IPS-20b (cell line): Measurements from ENCODE around the gene KRTAP9-3.
"Not testable (repeated sequence)": the region's sequence is repeated elsewhere in the genome, so short reads cannot be mapped to it uniquely, and the experiment has no call there.

ENCODE experiments used
- H3K27ac ChIP-seq: one replicate; pipeline ENCODE4 v1.5.1; 2013; ENCODE audit warnings: low read length
- H3K27me3 ChIP-seq: 2 replicates; pipeline ENCODE4 v1.6.1; 2013; ENCODE audit warnings: mild to moderate bottlenecking, low read length, inconsistent platforms; ENCODE audit not compliant: insufficient read depth
- H3K36me3 ChIP-seq: 2 replicates; pipeline ENCODE4 v1.6.1; 2013; ENCODE audit warnings: low read depth, mild to moderate bottlenecking, inconsistent platforms, low read length, moderate library complexity; ENCODE audit not compliant: insufficient read depth
- H3K4me1 ChIP-seq: 2 replicates; pipeline ENCODE4 v1.6.1; 2013; ENCODE audit warnings: mild to moderate bottlenecking, control low read depth, inconsistent platforms, low read length, moderate library complexity; ENCODE audit not compliant: insufficient read depth
- H3K4me3 ChIP-seq: 2 replicates; pipeline ENCODE4 v1.5.1; 2013; ENCODE audit warnings: mild to moderate bottlenecking, low read length, inconsistent platforms
- H3K9ac ChIP-seq: 2 replicates; pipeline ENCODE4 v1.6.1; 2013; ENCODE audit warnings: low read depth, mild to moderate bottlenecking, inconsistent platforms, low read length, moderate library complexity
- H3K9me3 ChIP-seq: 2 replicates; pipeline ENCODE4 v1.6.1; 2013; ENCODE audit warnings: mild to moderate bottlenecking, low read depth, low read length, inconsistent platforms; ENCODE audit not compliant: insufficient read depth

Gene KRTAP9-3

DNA sequence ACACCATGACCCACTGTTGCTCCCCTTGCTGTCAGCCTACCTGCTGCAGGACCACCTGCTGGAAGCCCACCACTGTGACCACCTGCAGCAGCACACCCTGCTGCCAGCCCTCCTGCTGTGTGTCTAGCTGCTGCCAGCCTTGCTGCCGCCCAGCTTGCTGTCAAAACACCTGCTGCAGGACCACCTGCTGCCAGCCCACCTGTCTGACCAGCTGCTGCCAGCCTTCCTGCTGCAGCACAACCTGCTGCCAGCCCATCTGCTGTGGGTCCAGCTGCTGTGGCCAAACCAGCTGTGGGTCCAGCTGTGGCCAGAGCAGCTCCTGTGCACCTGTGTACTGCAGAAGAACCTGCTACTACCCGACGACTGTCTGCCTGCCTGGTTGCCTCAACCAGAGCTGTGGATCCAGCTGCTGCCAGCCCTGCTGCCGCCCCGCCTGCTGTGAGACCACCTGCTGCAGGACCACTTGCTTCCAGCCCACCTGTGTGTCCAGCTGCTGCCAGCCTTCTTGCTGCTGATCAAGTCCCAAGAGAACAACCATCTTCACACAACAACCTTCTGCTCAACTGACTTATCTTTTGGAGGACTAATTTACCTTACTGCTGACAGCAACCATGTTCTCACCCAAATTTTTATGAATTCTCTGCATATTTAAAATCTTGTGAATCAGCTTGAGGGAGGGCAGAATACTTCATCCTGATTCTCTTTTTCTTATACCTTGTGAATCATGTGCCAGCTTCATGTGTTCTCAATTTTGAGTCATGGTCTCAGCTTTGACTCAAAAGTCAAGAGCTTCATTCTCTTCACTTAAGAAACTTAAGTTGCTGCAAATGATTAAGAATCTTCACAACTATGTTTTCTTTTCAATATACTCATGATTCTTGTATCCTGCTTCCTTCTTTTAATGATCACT is 23.4 kb downstream of the KRTAP9-3 start, which contains the start of gene KRTAP9-9:
Gene KRTAP9-9, plus strand, starts transcription at position 4 of the 910 bp plus-strand sequence.
- H3K9ac ChIP-seq, H3K27ac ChIP-seq, H3K27me3 ChIP-seq, H3K4me3 ChIP-seq, H3K36me3 ChIP-seq, H3K4me1 ChIP-seq, H3K9me3 ChIP-seq: not testable (repeated sequence)

DNA sequence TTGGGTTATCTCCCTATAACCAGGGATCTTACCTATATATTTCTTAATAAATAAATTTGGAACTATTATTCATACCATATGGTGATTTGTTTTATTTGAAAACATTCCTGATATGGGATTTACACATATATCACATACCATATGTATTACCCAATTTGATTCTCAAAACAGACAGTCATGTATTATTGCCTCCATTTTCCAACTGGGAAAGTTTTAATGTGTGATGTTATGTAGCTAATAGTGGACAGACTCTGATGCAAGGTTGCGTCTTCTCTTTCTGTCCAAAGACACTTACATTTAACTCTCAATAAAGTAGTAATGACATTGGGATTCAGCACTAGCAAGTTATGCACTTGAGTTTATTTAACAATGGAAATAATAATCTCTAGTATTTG is 24.0 kb downstream of the KRTAP9-3 start:
- Histone ChIP-seq H3K27ac (no peak overlapping the region), H3K4me3 (no peak overlapping the region), H3K4me1 (no peaks in the 10 kb centered on the region), H3K27me3 (peaks cover 3% of the 10 kb centered on the region; the same call in 1 of the 2 replicates), H3K36me3 (no peaks in the 10 kb centered on the region), H3K9ac (no peak overlapping the region), H3K9me3 (no peaks in the 10 kb centered on the region)

DNA sequence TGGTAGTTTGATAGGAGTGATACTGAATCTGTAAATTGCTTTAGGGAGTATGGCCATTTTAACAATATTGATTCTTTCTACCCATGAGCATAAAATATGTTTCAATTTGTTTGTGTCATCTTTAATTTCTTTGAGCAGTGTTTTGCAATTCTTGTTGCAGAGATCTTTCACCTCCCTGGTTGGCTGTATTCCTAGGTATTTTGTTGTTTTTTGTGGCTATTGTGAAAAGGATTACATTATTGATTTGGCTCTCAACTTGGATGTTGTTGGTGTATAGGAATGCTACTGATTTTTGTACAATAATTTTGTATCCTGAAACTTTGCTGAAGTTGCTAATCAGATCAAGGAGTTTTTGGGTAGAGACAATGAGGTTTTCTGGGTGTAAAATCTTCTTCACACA is 26.2 kb downstream of the KRTAP9-3 start:
- peaks cover 3% of the 10 kb centered on the region; the same call in 1 of the 2 replicates for H3K27me3 ChIP-seq

DNA sequence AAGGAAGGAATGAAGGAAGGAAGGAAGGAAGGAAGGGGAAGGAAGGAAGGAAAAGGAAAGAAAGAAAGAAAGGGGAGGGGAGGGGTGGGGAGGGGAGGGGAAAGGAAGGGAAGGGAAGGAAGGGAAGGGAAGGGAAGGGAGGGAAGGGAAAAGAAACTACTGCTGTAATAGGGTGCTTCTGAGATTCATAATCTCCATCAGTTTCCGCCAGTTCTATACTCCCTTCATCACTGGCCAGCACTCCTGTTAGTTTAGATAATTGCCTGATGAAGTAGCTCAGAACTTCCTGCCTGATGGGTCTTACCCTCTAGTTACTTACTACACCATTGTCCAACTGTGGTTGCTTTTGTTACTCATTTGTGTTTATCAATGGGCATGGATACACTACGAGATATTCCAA is 31.0 kb downstream of the KRTAP9-3 start:
- H3K27me3 ChIP-seq, result no peaks in the 10 kb centered on the region; the same call in 1 of the 2 replicates
- H3K27ac ChIP-seq, result no peak overlapping the region
- no peaks in the 10 kb centered on the region for H3K9me3 ChIP-seq
- no peak overlapping the region for H3K9ac ChIP-seq
- no peaks in the 10 kb centered on the region for H3K4me1 ChIP-seq
- H3K4me3 ChIP-seq, result no peak overlapping the region
- H3K36me3 ChIP-seq, result no peaks in the 10 kb centered on the region

More for the DNA sequence above, 26.2 kb downstream of the KRTAP9-3 start:
- Histone ChIP-seq H3K27ac (no peak overlapping the region), H3K4me1 (no peaks in the 10 kb centered on the region), H3K9ac (no peak overlapping the region), H3K9me3 (no peaks in the 10 kb centered on the region), H3K4me3 (no peak overlapping the region), H3K36me3 (no peaks in the 10 kb centered on the region)

DNA sequence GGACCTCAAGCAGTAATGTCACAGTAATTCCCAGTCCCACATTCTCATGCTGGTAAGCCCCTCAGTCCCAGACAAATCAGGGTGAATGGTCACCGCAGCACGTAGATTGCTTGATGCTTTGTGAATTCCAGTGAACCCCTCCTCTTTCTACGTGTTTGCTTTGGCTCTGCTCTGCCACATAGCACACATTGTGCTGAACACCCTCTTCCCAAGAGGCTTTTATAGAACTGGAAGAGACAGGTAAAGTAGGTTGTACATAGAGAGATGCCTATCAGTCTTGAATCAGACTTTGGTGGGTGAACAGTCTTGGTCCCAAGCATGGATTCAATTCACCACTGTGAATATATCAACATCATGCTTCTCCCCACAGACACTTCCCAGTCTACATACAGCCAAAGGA is 32.4 kb downstream of the KRTAP9-3 start:
- Histone ChIP-seq H3K27ac (no peak overlapping the region), H3K4me3 (no peak overlapping the region), H3K27me3 (no peaks in the 10 kb centered on the region; the same call in 1 of the 2 replicates), H3K36me3 (no peaks in the 10 kb centered on the region), H3K9me3 (no peaks in the 10 kb centered on the region), H3K9ac (no peak overlapping the region), H3K4me1 (no peaks in the 10 kb centered on the region)

DNA sequence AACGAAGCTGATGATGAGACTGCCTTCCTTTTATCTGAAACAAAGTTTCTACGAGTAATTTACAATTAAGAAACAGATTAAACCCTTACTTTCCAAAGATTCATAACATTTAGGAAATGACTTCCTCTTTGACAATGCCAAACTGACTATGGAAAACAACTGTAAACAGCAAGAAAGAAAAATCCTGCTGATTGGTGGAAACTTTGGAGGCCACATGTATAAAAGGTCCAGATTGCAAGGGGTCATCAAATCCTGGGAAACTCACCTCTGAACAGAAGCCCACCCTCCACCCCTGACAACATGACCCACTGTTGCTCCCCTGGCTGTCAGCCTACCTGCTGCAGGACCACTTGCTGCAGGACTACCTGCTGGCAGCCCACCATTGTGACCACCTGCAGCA is 32.8 kb downstream of the KRTAP9-3 start, which contains the start of gene KRTAP9-6:
Gene KRTAP9-6, plus strand, starts transcription at position 301 of the 400 bp plus-strand sequence. Its CDS starts 0 bp downstream, at position 301.
- Histone ChIP-seq H3K27me3 (no peaks in the 10 kb centered on the region; the same call in 1 of the 2 replicates), H3K36me3 (no peaks in the 10 kb centered on the region), H3K4me1 (no peaks in the 10 kb centered on the region), H3K27ac (no peak within 1 kb of the TSS), H3K9ac (no peak within 1 kb of the TSS), H3K4me3 (no peak within 1 kb of the TSS), H3K9me3 (no peaks in the 10 kb centered on the region)

DNA sequence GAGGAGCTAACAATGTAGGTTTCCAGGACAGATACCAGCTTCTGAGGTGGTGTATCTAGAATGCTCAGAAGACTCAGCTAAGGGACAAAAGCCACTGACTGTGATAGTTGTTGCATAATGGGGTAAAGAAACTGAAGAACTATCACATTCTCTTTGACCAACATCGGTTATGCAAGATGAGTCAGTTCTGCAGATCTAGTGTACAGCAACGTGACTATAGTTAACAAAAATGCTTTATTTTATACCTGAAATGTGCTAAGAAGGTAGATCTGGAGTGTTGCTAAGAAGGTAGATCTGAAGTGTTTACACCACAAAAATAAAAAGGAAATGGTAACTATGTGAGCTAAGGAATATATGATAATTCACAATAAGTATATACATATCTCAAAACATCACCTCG is 35.5 kb downstream of the KRTAP9-3 start:
- no peak overlapping the region for H3K27ac ChIP-seq
- no peaks in the 10 kb centered on the region for H3K36me3 ChIP-seq
- no peaks in the 10 kb centered on the region for H3K4me1 ChIP-seq
- no peak overlapping the region for H3K9ac ChIP-seq
- no peaks in the 10 kb centered on the region; the same call in 1 of the 2 replicates for H3K27me3 ChIP-seq
- no peaks in the 10 kb centered on the region for H3K9me3 ChIP-seq
- H3K4me3 ChIP-seq, result no peak overlapping the region

DNA sequence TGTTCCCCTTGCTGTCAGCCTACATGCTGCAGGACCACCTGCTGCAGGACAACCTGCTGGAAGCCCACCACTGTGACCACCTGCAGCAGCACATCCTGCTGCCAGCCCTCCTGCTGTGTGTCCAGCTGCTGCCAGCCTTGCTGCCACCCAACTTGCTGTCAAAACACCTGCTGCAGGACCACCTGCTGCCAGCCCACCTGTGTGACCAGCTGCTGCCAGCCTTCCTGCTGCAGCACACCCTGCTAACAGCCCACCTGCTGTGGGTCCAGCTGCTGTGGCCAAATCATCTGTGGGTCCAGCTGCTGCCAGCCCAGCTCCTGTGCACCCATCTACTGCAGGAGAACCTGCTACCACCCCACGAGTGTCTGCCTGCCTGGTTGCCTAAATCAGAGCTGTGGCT is 39.1 kb downstream of the KRTAP9-3 start:
- not testable (repeated sequence) for H3K9me3 ChIP-seq, H3K9ac ChIP-seq, H3K4me1 ChIP-seq, H3K27ac ChIP-seq, H3K36me3 ChIP-seq, H3K4me3 ChIP-seq, H3K27me3 ChIP-seq

DNA sequence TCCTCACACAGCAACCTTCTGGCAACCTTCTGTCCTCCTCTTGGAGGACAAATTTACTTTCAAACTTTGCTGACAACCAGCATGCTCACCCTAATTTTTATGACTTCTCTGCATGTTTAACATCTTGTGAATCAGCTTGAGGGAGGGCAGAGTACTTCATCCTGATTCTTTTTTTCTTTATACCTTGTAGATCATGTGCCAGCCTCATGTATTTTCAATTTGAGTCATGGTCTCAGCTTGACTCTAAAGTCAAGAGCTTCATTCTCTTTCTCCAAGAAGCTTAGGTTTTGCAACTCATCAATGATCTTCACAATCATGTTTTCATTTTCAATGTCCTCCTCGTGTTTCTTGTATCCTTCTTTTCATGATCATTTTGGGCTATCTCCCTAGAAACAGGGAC is 39.6 kb downstream of the KRTAP9-3 start:
- Histone ChIP-seq H3K27me3 (no peaks in the 10 kb centered on the region), H3K9ac (no peak overlapping the region), H3K36me3 (no peaks in the 10 kb centered on the region), H3K27ac (no peak overlapping the region), H3K4me1 (no peaks in the 10 kb centered on the region), H3K9me3 (no peaks in the 10 kb centered on the region), H3K4me3 (no peak overlapping the region)

DNA sequence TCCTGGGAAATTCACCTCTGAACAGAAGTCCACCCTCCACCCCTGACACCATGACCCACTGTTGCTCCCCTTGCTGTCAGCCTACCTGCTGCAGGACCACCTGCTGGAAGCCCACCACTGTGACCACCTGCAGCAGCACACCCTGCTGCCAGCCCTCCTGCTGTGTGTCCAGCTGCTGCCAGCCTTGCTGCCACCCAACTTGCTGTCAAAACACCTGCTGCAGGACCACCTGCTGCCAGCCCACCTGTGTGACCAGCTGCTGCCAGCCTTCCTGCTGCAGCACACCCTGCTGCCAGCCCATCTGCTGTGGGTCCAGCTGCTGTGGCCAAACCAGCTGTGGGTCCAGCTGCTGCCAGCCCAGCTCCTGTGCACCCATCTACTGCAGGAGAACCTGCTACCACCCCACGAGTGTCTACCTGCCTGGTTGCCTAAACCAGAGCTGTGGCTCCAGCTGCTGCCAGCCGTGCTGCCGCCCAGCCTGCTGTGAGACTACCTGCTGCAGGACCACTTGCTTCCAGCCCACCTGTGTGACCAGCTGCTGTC is 43.5 kb downstream of the KRTAP9-3 start, which contains the start of gene KRTAP9-7:
Gene KRTAP9-7, plus strand, starts transcription at position 51 of the 543 bp plus-strand sequence. Its CDS starts 0 bp downstream, at position 51.
- not testable (repeated sequence) for H3K27ac ChIP-seq, H3K4me1 ChIP-seq, H3K27me3 ChIP-seq, H3K36me3 ChIP-seq, H3K4me3 ChIP-seq, H3K9ac ChIP-seq, H3K9me3 ChIP-seq

DNA sequence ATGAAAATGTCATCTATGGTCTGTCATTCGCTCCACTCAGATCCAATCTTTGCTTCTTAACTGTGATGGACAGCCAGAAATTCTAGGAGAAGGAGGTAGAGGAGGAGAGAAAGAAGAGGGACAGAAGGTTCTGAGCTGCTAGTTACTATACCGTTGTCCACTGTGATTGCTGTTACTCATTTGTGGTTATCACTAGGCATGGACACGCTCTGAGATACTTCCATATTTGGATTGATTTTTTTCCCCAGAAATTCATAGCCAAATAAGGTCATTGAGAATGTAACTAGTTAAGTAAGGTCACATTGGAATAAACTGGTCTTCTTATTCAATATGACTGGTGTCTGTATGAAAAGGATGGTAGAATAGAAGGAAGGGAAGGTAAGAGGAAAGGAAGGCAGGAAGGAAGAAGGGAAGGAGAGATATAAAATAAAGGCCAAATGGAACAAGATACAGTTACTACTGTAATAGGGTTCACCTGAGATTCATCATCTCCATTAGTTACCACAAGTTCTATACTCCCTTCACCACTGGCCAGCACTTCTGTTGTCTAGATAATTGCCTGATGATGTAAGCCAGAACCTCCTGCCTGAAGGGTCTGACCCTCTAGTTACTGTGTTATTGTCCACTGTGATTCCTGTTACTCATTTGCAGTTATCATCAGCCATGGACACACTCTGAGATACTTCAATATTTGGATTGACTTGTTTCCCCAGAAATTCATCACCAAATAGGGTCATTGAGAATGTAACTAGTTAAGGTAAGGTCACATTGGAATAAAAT is 46.1 kb downstream of the KRTAP9-3 start:
- Histone ChIP-seq H3K36me3 (no peaks in the 10 kb centered on the region), H3K27ac (no peak overlapping the region), H3K4me3 (no peak overlapping the region), H3K4me1 (no peaks in the 10 kb centered on the region), H3K27me3 (no peaks in the 10 kb centered on the region), H3K9ac (no peak overlapping the region), H3K9me3 (no peaks in the 10 kb centered on the region)
